Type B pancreatic cell (in vitro differentiated cells): Measurements from ENCODE around the gene PALMD. TPM values are rescaled to one million over a fixed set of nuclear protein-coding genes. Genes with fewer than 3 reads are reported as not detected.

Experiments
- DNase-seq: peaks from one replicate; pipeline ENCODE4 v3.0.0; 2021; ENCODE audit warnings: mixed read lengths; ENCODE audit not compliant: unreplicated experiment; ENCODE audit errors: extremely low spot score
- H3K27ac Mint-ChIP-seq: 2 replicates; pipeline ENCODE4 v1.8.0; 2021; ENCODE audit warnings: mild to moderate bottlenecking, mixed read lengths
- H3K27me3 Mint-ChIP-seq: 2 replicates; pipeline ENCODE4 v1.8.0; 2021; ENCODE audit warnings: mixed read lengths
- H3K36me3 Mint-ChIP-seq: 2 replicates; pipeline ENCODE4 v1.8.0; 2021; ENCODE audit warnings: mixed read lengths
- H3K4me1 Mint-ChIP-seq: one replicate; pipeline ENCODE4 v1.8.0; 2021; ENCODE audit warnings: mixed read lengths; ENCODE audit not compliant: unreplicated experiment
- H3K4me3 Mint-ChIP-seq: 2 replicates; pipeline ENCODE4 v1.8.0; 2021; ENCODE audit warnings: mild to moderate bottlenecking, mixed read lengths
- H3K9me3 Mint-ChIP-seq: 2 replicates; pipeline ENCODE4 v1.8.0; 2021; ENCODE audit warnings: mixed read lengths
- total RNA-seq: library from RNA; stranded (reverse); gene quantifications from 2 replicates; pipeline ENCODE4 v1.2.1, GENCODE V29; 2021; ENCODE audit warnings: low replicate concordance
- TF ChIP-seq, protein P1 (sequence below): fragments of 200-600 bp; sonication (generic); conservative IDR thresholded peaks from 2 replicates; pipeline ENCODE4 v1.5.0; 2021; ENCODE audit warnings: antibody characterized with exemption, mild to moderate bottlenecking

PALMD gene
- total RNA-seq, 1 donor from 2014 or later, result 2.0 TPM

DNA sequence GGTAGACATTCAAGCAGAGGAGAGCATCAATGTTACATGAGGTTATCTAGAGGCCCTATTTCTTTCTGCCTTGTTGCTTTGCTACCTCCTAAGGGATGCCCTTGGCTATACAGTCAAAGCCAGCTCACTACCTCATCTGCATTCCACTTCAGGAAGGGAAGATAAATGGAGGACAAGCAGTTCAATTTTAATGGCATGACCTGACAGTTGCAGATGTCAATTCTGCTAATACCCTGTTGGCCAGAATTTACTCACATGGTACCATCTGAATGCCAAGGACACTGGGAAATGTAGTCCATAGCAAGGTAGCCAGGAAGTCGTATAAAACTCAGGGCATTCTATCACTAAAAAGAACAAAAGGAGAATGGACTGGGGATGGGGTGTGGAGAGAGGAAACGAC lies 31.5 kb downstream of the PALMD start:
- no peak overlapping the region for H3K27ac Mint-ChIP-seq

DNA sequence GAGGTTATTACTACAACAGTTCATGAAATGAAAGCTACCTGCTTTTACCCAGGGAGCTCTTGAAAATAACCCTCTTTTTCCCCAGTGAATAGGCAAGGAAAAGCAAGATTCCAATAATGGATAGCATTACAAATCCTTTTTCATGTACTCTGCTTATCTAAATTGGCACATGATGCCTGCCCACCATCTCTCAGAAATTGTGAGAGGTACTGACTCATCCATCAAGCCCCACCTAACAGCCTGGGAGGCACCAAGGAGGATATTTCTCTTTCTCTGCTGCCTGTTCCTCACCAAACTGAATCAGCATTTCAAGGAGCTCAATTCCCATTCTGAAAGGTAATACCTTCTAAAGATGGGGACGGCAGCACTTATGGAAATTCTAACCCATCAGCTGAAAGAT lies 34.4 kb downstream of the PALMD start:
- DNase-seq, result no peak

More for the DNA sequence above, 31.5 kb downstream of the PALMD start:
- no peak for DNase-seq
- H3K4me3 Mint-ChIP-seq, result no peak overlapping the region
- no peaks in the 10 kb centered on the region for H3K27me3 Mint-ChIP-seq
- TF ChIP-seq, protein P1, sequence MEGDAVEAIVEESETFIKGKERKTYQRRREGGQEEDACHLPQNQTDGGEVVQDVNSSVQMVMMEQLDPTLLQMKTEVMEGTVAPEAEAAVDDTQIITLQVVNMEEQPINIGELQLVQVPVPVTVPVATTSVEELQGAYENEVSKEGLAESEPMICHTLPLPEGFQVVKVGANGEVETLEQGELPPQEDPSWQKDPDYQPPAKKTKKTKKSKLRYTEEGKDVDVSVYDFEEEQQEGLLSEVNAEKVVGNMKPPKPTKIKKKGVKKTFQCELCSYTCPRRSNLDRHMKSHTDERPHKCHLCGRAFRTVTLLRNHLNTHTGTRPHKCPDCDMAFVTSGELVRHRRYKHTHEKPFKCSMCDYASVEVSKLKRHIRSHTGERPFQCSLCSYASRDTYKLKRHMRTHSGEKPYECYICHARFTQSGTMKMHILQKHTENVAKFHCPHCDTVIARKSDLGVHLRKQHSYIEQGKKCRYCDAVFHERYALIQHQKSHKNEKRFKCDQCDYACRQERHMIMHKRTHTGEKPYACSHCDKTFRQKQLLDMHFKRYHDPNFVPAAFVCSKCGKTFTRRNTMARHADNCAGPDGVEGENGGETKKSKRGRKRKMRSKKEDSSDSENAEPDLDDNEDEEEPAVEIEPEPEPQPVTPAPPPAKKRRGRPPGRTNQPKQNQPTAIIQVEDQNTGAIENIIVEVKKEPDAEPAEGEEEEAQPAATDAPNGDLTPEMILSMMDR, result no peak
- H3K4me1 Mint-ChIP-seq, result peaks cover 52% of the 10 kb centered on the region
- no peaks in the 10 kb centered on the region for H3K9me3 Mint-ChIP-seq
- H3K36me3 Mint-ChIP-seq, result no peaks in the 10 kb centered on the region

DNA sequence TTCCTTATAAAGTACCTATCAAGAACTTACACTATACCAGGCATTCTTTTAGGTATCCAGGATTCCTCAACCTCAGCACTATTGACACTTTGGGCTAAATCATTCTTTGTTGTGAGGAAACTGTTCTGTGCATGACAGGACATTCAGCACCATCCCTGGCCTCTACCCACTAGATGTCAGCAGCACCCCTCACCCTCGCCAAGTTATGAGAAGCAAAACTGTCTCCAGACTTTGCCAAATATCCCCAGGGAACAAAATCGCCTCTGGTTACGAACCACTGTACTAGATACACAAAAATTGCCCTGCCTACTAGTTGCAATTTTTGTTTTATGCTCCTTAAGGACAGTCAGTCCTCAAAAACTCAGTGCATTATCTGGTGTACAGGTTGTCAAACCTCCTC lies 35.7 kb downstream of the PALMD start:
- H3K27ac Mint-ChIP-seq, result no peak overlapping the region
- DNase-seq, result no peak
- H3K4me3 Mint-ChIP-seq, result no peak overlapping the region
- peaks cover 18% of the 10 kb centered on the region for H3K4me1 Mint-ChIP-seq
- TF ChIP-seq, protein P1, result no peak
- H3K27me3 Mint-ChIP-seq, result peaks cover 3% of the 10 kb centered on the region
- no peaks in the 10 kb centered on the region for H3K36me3 Mint-ChIP-seq
- no peaks in the 10 kb centered on the region for H3K9me3 Mint-ChIP-seq

More for the DNA sequence above, 34.4 kb downstream of the PALMD start:
- Mint-ChIP-seq H3K4me3 (no peak overlapping the region), H3K36me3 (no peaks in the 10 kb centered on the region), H3K27ac (no peak overlapping the region), H3K9me3 (no peaks in the 10 kb centered on the region), H3K27me3 (peaks cover 3% of the 10 kb centered on the region), H3K4me1 (peaks cover 26% of the 10 kb centered on the region)
- TF ChIP-seq, protein P1, result no peak

DNA sequence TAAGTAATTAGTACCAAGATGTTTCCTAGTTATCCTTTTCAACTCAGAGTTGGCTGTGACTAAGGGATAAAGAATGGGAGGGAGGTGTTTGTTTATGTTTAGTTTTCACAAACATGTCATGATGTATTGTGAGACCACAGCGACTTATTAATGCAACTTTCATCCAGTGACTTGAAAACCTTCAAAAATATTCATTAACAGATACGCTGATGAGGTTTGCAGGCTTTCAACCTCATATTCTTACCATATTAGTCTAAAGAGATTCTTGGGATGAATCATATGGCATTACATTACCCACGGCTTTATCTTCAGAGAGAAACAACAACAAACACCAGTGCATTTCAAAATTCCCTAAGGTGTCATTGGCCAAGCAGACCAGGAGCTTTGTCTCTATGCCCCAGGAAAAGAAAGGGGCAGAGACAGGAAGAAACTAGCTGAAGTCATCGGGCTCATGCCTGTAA lies 36.4 kb downstream of the PALMD start:
- peaks cover 3% of the 10 kb centered on the region for H3K27me3 Mint-ChIP-seq
- H3K36me3 Mint-ChIP-seq, result no peaks in the 10 kb centered on the region
- H3K9me3 Mint-ChIP-seq, result no peaks in the 10 kb centered on the region
- no peak overlapping the region for H3K4me3 Mint-ChIP-seq
- H3K27ac Mint-ChIP-seq, result no peak overlapping the region
- H3K4me1 Mint-ChIP-seq, result peaks cover 12% of the 10 kb centered on the region
- no peak for DNase-seq
- TF ChIP-seq, protein P1, result no peak

DNA sequence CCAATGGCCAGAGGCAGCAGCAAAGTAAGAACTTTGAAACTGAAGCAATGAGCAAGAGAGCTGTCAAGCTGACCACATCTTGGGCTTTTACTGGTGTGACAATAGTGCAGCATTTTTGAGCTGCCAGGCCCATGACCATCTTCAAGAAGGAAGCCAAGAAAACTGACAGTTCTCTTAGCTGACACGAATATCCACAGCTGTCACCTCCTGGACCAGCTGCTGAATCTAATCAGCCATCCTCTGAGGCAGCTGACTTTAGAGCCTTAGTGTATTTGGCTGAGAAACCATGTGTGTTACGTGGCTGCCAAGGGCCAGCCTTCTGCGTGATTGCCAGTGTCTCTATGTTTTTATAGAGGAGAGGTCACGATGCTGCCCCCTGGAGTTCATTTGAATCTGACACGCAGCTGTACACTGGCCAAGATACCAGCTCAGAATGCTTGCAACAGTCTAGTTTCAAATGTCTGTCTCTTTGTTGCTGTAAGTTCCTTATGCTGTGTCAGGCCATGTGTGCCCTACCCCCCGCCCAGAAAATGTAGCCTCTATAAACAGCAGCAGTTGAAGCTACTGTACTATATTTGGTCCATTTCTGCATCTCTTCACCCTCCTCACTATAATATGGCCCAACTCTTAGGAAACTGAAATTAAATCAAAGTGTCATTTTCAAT lies 39.7 kb downstream of the PALMD start:
- DNase-seq, result no peak
- no peak overlapping the region for H3K27ac Mint-ChIP-seq
- H3K4me3 Mint-ChIP-seq, result no peak overlapping the region
- no peaks in the 10 kb centered on the region for H3K9me3 Mint-ChIP-seq
- TF ChIP-seq, protein P1, result peak; percentile 79
- no peaks in the 10 kb centered on the region for H3K36me3 Mint-ChIP-seq
- no peaks in the 10 kb centered on the region for H3K4me1 Mint-ChIP-seq
- peaks cover 3% of the 10 kb centered on the region for H3K27me3 Mint-ChIP-seq
